NCI-H2029 treated with DMSO at 0.1 percent for 48 hours (cell line): ENCODE results near the gene SECTM1.
"Not testable (repeated sequence)": the region's sequence is repeated elsewhere in the genome, so short reads cannot be mapped to it uniquely, and the experiment has no call there.

Experiments used
- DNase-seq: peaks from one replicate; lab custom pipeline; 2025; lab: John Stamatoyannopoulos, UW

SECTM1 gene

GRCh38 chr17:82369211-82369610, 35.6 kb upstream of the SECTM1 start:
- DNase-seq: no peak

GRCh38 chr17:82367724-82368524, 34.4 kb upstream of the SECTM1 start:
- DNase-seq: no peak

- no peak for DNase-seq
Observed at GRCh38 chr17:82366749-82367148, 33.2 kb upstream of the SECTM1 start.

- no peak for DNase-seq
Observed at GRCh38 chr17:82365606-82366295, 32.2 kb upstream of the SECTM1 start.

GRCh38 chr17:82361885-82362633, 28.5 kb upstream of the SECTM1 start:
- no peak for DNase-seq

- DNase-seq: not testable (repeated sequence)
Observed at GRCh38 chr17:82359451-82360074, 26.0 kb upstream of the SECTM1 start.

GRCh38 chr17:82358465-82359350, 25.1 kb upstream of the SECTM1 start, which contains the start of gene TEX19:
TSS of gene TEX19 (plus strand) at chr17:82359247. CDS start at chr17:82362151, 2,904 bp downstream.
- no peak for DNase-seq

GRCh38 chr17:82357394-82357793, 23.8 kb upstream of the SECTM1 start:
- DNase-seq: no peak

GRCh38 chr17:82356845-82357355, 23.3 kb upstream of the SECTM1 start:
- no peak for DNase-seq

- no peak for DNase-seq
Observed at GRCh38 chr17:82355770-82356427, 22.3 kb upstream of the SECTM1 start.

- DNase-seq: no peak
Observed at GRCh38 chr17:82354804-82355308, 21.3 kb upstream of the SECTM1 start.

GRCh38 chr17:82353484-82353883, 19.9 kb upstream of the SECTM1 start:
- DNase-seq: no peak

GRCh38 chr17:82351713-82352488, 18.3 kb upstream of the SECTM1 start:
- no peak for DNase-seq

GRCh38 chr17:82351254-82351712, 17.7 kb upstream of the SECTM1 start:
- DNase-seq: no peak

- DNase-seq: no peak
Observed at GRCh38 chr17:82350182-82351030, 16.8 kb upstream of the SECTM1 start.

- no peak for DNase-seq
Observed at GRCh38 chr17:82349287-82349701, 15.7 kb upstream of the SECTM1 start.

- DNase-seq: no peak
Observed at GRCh38 chr17:82348866-82349265, 15.3 kb upstream of the SECTM1 start.

- no peak for DNase-seq
Observed at GRCh38 chr17:82348434-82348833, 14.9 kb upstream of the SECTM1 start.
